ENCODE results near the gene PRKAG2.

Gene PRKAG2

DNA sequence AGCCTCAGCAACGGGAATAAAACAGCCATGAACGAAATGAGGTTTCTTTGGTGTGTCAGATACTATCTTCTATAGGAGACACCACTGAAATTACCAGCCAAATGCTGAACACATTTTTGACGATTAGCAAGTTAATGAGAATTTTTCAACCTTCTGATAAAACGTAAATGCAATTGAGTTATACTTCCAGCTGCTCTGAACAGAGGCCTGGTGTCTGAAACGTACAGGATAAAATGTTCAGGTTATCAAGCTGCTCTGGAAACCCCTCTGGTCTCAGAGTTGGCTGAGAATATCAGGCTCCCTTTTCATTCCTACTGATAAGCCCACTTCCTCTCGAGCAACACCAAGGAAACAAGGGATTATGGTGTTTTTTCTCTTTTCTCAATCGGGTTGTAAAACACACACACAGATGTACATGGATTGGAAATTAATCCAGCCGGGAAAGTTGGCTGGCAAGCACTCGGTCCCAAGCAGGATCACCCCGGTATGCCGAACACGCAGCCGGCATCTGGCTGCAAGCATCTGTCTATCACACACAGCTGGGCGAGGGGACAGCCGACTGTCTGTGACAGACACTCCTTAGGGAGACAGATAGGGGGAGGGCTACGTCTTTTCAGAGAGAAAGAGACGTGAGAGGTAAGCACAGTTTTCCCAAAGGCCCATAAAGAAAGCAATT is 171.8 kb downstream of the PRKAG2 start:
- no peak for DNase-seq

DNA sequence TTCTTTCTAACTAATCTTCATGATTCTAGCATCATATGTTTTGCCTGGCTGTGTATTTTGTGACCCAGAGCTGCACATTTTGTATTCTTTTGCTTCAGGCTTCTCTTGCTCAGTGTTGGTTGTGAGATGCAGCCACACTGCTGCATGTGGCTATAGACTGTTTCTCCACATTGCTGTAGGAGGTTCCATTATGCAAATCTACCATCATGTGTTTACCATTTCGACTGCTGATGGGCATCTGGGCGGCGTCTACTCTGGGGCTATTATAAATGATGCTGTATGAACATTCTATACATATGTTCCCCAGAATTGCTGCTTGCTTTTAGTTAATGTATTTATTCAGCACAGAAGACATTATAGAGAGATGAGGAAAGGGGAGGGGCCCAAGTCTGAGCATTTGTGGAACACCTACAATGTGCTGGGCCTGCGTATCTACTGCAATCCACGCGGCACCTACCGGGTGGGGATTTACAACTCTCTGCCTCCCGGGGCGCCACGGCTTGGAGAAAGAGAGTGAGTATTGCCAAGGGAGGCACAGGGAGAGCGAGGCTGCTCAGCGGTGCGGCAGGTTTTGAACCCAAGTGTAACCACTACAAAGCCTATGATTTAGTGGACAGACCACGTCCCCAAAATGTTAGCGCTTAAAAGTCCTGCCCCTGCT is 172.5 kb downstream of the PRKAG2 start:
- no peak for DNase-seq

DNA sequence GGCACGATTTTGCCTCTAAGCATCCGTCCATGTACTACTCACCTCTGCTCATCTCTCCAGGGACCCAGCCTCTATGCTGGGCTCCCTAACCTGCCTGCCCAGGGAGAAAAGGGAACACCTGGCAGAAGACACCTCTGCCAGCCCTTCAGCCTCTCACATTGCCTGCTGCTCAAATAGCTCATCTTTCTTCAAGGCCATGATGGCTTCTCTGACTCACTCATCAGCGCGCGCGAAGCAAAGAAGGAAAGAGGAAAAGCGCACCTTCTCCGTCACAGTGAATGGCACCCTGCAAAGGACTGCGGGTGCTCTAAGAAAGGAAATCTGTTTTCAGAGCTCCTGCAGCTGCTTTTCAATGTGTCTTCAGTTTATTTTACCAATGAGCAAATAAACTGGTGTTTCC is 174.0 kb downstream of the PRKAG2 start:
- DNase-seq, result no peak

DNA sequence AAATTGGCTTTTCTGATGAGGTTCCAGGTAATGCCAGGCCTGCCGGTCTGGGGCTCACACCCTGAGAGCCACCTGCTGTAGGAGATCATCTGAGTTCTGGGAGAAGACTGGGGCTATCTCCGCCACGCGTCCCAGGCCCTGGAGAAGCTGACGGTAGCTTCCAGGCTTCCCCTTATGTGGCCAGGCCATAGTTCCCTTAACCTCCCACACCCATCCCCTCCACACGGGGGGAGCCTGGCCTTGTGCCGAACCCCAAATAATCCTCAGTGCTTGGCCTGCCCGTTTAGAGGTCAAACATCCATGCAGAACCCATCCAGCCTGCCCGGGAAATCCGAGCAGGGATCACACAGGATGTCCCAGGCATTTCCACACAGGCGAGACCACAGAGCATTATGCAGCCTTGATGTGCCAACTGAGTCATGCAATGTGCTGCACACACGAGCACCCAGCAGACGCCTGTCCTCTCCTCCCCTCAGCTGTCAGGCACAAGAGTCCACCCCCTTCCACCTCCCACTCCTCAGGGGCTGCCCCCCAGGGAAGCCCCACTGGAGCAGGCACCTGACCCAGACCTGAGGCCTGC is 176.2 kb downstream of the PRKAG2 start:
- no peak for DNase-seq

DNA sequence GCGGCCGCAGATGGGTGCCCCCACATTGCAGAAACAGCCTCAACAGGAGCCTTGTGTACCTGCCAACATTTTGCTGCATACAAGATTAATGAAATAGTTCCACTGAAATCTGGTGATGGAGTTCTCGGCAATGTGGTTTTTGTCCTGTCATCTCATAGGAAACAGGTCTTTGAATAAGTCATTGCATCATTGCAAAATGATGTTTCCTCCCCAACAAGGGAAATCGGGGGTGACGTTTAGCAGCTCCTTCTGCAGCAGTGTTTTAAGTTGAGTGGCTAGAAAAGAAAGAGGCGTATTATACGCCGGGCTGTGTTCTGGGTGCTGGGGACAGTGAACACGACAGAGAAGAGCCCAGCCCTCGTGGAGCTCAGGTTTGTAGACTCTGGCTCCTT is 177.0 kb downstream of the PRKAG2 start:
- DNase-seq, result no peak

DNA sequence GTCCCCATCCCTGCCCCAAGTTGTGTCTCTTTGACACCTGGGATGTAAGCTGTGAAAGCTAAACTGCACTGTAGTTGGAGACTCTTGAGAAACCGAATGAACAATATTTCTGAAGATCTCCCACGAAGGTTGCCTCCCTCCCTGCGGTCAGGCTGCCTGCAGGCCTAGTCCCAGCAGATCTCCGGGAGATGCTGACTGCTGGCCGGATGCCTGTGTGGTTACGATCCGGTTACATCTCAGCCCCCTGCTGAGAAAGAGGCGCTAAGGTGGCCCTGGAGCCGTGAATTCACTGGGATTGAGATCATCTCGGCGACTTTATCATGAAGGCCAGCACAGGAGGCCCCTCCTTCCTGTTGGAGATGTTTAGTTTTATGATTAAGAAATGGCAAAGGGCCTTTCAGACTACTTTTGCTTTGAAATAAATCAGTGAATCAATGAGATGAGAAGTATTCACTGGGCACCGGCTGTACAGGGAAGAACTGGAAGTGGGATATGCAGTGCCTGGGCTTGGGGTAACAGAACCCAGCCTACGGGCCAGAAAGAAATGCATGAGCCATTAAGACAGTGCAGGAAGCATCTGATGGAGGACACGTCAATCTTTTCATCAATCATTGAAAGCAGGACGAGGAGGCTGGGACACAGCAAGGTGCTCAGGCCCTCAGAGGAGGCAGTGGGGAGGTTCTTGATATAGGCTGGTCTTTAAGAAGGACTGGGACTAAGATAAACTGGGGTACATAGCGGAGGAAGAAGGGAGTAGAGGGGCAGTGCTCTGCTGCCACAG is 177.6 kb downstream of the PRKAG2 start:
- no peak for DNase-seq

DNA sequence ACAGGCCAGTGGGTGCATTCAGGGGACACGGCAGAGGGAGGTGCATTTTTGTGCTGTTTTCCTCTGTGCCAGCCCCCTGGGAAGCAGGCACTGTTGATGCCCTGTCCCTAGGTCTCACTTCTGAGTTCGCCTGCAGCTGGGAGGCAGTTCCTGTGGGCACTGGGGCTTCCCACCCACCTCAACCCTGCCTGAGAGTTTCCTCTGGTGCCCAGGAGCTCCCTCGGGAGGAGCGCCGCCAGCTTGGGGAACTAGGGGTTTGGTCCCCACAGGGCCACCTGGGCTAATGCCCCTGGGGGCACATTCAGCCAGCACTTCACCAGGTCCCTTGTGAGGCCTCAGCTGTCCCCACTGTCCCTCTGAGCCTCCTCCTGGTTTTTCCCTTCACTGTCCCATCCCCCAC is 179.0 kb downstream of the PRKAG2 start:
- no peak for DNase-seq

DNA sequence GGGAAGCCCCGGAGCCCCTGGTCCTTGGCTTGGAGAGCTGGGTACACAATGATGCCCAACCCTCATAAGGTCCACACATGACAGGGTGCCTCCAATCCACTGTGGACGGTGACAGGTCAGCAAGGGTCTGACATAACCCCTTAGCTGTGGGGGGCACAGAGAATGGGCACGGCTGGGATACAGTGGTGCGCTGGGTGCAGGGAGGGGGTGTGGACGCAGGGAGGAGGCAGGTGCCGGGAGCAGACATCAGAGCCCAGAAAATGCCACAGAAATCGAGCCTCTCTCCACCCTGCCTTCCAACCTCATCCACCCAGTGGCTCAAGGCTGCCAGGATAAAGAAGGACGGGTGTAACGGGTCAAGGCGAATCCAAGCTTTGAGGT is 179.4 kb downstream of the PRKAG2 start:
- no peak for DNase-seq

DNA sequence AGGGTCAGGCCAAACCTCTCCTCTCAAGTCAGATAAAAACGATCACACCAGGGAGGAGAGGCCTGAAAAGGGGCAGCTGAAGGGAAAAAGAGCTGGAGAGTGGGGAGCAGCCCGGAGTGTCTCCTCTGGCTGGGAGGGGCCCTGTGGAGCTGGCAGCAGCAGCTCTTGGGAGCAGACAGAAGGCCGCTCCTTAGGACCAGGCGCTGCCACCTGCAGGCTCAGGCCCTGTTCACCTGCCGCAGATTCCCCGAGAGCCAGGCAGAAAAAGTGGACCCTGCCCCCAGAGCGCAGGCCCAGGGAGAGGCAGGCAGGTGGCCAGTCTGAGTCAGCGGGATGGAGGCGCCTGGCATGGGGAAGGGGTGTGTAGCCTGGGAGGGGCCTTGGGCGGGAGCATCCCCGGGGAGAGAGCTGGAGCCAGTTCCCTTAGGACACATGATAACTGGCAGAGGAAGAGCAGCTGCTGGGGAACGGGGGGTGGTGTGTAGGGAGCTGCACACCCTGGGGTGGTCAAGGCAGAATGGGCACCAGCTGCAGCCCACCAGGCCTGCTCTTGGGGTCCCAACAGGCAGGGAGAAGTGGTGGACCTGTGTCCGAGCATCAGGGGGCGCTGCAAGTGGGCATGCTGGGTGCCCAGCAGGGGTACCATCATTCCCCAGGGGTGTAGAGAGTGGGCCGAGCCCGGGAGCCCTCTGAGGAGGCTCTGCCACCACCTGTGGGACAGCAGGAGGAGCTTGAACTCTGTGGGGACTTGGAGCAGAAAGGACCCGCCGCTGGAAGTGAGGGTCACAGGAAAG is 180.0 kb downstream of the PRKAG2 start:
- DNase-seq, result no peak

DNA sequence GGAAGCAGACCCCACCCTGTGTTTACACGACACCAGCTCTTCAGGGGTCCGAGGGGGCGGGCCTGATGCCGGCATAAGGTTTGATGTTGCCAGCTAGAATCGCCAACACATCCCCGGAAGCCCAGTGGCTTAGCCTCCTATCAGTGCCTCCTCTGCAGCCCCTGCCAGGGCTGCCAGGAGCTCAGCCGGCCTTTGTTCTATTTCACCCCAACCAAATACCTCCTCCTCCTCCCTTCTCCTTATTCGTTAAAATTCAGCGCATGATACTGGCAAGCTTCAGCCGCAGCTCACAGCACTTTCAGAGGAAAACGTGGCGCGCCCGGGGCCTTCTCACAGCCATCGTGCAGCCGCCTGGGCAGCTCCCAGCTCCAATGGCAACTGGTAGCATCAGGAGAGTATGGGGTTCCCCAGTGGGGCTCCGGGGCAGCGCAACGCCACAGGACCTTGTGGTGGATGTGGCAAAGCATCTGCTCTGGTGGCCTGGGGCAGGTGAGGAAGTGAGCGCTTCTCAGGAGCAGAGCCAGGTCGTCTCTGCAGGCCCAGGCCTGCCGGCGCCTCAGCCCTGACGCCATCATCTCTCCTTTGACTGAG is 180.9 kb downstream of the PRKAG2 start:
- DNase-seq, result no peak

DNA sequence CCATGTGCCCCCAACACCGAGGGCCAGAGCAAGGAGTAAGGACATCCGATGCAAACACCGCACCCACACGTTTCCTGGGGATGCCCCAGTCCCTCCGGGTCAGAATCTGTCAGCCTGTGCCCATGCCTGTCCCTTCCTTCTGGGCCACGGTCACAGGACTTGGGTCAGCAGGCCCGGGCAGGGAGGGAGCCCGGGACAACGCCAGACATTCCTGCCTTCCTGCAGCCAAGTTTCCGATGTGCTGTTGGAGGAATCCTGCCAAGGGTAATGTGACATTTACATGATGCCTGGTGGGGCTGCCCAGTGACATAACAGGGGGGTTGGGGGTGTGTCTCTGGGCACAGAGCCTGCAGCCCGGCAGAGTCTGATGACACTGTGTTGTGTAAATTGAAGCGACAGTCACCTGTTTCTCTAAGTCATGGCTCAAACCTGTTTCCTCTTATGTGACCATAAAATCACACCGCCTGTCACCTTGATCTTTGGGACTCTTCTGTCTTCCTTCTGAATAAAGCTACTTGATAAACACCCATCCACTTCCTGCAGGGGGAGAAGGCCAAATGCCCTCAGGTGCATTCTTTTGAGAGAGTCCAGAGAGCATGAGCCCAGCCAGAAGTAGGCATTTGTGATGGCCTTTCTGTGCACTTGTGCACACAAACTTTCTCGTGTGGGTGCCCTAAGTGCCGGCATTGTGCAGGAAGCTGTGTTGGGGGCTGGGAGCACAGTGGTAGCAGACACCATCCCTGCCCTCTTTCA is 181.9 kb downstream of the PRKAG2 start:
- no peak for DNase-seq

DNA sequence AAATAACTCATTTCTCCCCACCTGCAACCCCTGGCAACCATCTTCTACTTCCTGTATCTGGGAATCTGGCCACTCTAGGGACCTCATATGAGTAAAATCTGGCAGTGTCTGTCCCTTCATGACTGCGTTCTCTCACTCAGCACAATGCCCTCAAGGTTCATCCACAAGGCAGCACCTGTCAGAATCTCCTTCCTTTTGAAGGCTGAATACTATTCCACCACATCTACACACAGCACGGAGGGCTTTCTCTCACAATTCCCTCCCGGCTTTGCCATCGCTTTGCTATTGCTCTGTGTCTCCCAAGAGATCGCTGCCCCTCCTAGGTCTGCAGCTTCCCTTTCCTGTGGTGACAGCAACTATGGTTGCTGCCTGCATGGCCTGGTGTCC is 182.5 kb downstream of the PRKAG2 start:
- DNase-seq, result no peak

DNA sequence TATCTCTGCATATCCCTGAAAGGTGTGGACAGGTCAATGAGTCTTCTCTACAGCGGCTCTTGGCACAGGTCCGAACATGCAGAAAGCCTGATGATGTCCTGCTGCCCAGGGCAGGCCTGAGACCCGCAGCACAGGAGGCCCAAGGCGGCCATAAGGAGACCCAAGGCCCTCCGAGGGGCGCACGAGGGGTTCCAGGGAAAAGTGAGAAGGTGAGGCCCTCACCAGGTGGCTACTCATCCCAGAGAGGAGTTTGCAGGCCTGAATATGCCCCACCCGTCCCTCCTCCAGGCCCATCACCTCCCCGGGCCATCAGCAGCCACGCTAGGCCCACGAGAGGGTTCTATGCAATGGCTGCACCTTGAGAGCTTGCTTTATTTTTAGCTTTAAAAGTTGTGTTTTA is 183.8 kb downstream of the PRKAG2 start:
- no peak for DNase-seq

DNA sequence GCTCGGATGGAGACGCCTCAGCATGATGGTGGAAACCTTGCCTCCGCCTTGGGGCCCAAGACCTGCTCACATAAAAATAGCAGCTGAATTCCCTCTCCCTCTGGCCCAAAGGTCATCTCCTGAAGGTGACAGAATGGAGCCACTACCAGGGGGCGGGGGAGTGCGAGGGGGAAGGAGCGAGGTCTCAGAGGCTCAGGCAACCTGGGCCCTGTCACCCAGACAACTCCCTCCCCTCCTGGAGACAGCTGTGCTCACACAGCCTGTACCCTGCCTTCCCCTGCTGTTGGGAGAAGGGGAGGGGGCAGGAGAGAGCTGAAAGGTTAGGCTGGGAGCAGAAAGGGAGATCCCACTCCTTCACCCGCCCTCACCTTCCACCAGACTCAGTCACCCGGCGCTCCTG is 184.2 kb downstream of the PRKAG2 start:
- DNase-seq, result no peak

DNA sequence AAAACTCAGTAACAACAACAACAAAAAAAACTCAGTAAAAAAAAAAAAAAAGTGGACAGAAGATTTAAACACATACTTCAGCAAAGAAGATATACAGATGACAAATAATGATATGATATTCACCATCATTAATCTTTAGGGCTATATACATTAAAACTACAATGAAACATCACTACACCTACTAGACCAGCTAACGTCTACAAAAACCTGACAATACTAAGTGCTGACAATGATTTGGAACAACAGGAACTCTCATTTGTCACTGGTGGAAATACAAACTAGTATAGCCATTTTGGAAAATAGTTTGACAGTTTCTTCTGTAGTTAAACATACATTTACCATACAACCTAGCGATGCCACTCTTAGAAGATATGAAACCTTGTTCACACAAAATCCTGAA is 185.5 kb downstream of the PRKAG2 start:
- DNase-seq, result no peak

DNA sequence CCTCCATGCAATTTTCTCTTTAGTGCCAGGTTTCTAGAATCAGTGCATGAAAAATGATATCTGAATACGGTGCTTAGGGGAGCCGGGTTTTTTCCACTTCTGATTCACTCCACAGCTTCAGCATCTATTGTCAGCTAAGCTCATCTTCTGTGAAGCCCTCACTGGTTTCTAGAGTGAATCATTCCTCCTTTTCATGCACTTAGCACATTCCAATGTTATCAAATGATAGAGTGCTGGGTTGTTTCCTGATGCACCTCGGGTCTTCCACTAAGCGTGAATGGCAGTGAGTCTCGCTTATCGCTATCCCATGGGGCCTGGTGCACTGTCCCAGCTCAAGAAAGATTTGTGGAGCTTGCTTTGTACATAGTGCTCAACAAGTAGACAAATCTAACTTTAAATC is 186.3 kb downstream of the PRKAG2 start:
- DNase-seq, result no peak

DNA sequence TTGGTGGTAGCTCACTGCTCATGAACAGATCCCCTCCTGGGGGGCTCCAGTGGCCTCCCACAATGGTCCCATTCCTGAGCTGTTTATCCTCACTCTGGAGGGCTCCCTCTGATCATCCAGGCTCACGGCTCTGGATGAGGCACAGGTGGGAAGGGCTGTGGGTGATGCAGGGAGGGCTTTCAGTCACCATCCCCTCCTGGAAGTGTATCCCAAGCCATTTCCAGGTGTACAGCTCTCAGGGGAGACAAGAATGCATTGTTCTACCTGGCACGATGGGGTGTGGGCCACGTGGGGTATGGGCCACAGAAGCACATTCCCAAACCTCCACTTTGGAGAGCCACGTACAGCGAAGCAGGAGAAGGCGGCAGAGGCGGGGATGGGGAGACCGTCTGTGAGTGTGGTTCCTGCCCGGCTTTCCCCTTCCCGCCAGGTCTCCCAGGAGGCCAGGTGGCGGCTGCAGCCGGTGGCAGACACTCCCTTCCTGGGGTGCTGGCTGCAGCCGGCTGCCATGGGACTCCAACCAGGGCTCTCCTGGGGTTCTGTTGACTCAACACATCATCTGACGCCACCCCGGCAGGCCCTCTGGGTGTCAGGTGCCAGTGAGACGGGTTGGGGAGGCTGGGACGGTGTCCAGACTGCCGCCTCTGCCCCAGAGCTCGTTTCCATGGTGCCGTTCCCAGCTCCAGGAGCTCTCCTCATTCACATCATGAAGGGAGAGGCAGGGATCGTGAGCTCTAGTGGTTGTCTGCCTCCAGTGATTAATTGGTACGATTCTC is 187.5 kb downstream of the PRKAG2 start:
- no peak for DNase-seq

DNA sequence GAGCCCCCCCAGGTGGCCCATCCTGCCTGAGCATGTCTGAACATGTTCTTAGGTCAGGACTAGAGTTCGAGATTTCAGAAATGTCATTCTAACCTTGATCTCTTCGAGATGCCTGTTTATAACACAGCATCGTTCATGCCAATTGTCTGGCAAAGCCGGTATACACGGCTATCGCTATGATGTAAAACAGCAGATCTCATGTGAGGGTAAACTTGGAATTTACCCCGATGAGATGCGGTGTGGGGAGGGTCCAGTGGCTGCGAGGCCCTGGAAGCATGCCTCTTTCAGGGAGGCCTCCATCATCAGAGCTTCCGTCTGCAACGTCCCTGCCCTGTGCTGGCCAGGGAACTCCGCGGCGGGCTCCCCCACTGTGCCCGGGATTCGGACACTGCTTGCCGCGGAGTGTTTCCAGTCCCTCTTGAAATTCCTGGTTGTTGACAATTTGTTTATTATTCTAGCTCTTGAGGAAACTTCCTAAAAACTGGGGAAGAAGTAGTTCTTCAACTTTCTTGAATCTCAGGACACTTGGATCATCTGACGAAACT is 188.6 kb downstream of the PRKAG2 start:
- DNase-seq, result no peak

DNA sequence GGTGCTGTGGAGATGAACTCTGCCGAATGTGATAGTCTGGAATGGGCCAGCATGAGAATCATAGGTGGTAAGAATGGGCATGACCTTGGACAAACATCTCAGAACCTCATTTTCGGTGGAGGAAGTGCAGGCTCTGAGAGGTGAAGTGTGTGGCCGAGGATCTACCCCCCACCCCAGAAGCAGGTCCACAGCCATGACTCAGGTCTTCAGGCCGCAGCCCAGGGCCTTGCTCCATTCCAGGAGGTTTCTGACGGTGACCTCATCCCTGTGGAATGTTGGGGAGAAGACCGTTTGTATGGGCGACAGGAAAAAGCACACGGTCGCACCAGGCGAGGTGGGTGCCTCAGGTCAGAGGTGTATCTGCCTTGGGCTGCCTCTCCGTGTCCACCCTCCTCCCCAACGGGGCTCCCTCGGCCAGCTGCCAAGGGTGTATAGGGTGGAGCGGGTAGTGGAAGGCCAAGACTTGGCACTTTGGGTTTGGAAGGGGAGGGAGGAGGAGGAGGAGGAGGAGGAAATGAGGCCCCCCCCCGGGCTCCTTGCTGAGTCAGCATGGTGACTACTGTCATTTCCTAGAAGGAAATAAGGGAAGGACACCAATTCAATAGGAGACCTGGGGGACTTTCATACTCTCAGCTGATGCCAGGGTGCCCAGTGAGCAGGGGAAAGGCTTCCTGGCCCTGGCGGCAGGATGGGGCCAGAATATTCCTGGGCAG is 189.2 kb downstream of the PRKAG2 start:
- no peak for DNase-seq

DNA sequence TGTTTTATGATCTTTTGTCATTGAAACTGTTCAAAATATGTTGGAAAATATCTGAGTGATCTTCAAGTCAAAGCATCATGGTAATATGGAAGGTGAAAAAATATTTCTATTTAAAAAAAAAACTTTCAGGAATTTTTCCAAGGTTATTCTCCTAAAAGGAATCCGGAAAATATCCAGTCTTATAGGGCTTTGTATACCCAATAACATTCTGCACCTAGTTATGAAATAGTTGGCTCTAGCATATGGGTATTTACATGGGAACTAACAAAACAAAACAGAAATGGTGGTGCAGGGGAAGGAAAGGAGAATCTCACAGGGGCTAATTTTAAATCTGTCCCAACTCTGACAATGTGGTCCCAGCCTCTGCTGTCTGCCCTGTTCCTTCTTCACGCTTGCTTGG is 190.1 kb downstream of the PRKAG2 start:
- no peak for DNase-seq
